ENCODE data around the gene ZSCAN30. TPM values are rescaled to one million over a fixed set of nuclear protein-coding genes. Genes with fewer than 3 reads are reported as not detected.

ZSCAN30 gene
- total and polyA plus RNA-seq, 4 donors: 6.3 to 31.8 (median 21.1) TPM

GRCh38 chr18:35205199-35205712 lies 84.8 kb downstream of the ZSCAN30 start:
- no peak for ATAC-seq (ENCODE audit: low FRiP score)
- no peaks in the 10 kb centered on the region for H3K4me1 ChIP-seq (ENCODE audit: control insufficient read depth in 1 of 2, insufficient read depth in 2 of 2, low read length in 2 of 2)
- no peaks in the 10 kb centered on the region for H3K36me3 ChIP-seq (ENCODE audit: control insufficient read depth in 1 of 2, insufficient read depth in 2 of 2, low read length in 1 of 2)
- H3K27me3 ChIP-seq (ENCODE audit: control insufficient read depth in 1 of 2, insufficient read depth in 2 of 2, low read length in 1 of 2): no peaks in the 10 kb centered on the region
- no peak for DNase-seq
- no peak overlapping the region for H3K4me3 ChIP-seq (ENCODE audit: low read length in 2 of 2)
- intact Hi-C loops (cut with DNase I): no loop called here
- no peak overlapping the region for H3K27ac ChIP-seq (ENCODE audit: low read depth in 1 of 2, low read length in 2 of 2)
- WGBS, 2 donors: 71 to 78% methylated on average over 2 of the region's 2 CpGs
- no peaks in the 10 kb centered on the region for H3K9me3 ChIP-seq (ENCODE audit: control insufficient read depth, low read length)

- 2 to 7% methylated on average over 3 of the region's 3 CpGs for whole genome bisulfite sequencing, 2 donors
- Histone ChIP-seq H3K4me1 (ENCODE audit: control insufficient read depth in 1 of 2, insufficient read depth in 2 of 2, low read length in 2 of 2) (no peaks in the 10 kb centered on the region), H3K4me3 (ENCODE audit: low read length in 2 of 2) (no peak overlapping the region), H3K27me3 (ENCODE audit: control insufficient read depth in 1 of 2, insufficient read depth in 2 of 2, low read length in 1 of 2) (no peaks in the 10 kb centered on the region), H3K36me3 (ENCODE audit: control insufficient read depth in 1 of 2, insufficient read depth in 2 of 2, low read length in 1 of 2) (no peaks in the 10 kb centered on the region), H3K27ac (ENCODE audit: low read depth in 1 of 2, low read length in 2 of 2) (no peak overlapping the region), H3K9me3 (ENCODE audit: control insufficient read depth, low read length) (no peaks in the 10 kb centered on the region)
- no peak for DNase-seq
- ATAC-seq (ENCODE audit: low FRiP score): no peak
- intact Hi-C loops (cut with DNase I): no loop called here
These were observed 87.0 kb downstream of the ZSCAN30 start for GRCh38 chr18:35203067-35203466.

GRCh38 chr18:35201256-35201931 lies 88.6 kb downstream of the ZSCAN30 start:
- H3K27me3 ChIP-seq (ENCODE audit: control insufficient read depth in 1 of 2, insufficient read depth in 2 of 2, low read length in 1 of 2): no peaks in the 10 kb centered on the region
- WGBS, 2 donors: 80 to 81% methylated on average over 5 of the region's 5 CpGs
- no peak overlapping the region for H3K4me3 ChIP-seq (ENCODE audit: low read length in 2 of 2)
- ATAC-seq (ENCODE audit: low FRiP score) (no peak), DNase-seq (no peak)
- H3K9me3 ChIP-seq (ENCODE audit: control insufficient read depth, low read length): no peaks in the 10 kb centered on the region
- intact Hi-C loops (cut with DNase I): no loop called here
- H3K4me1 ChIP-seq (ENCODE audit: control insufficient read depth in 1 of 2, insufficient read depth in 2 of 2, low read length in 2 of 2): no peaks in the 10 kb centered on the region
- no peak overlapping the region for H3K27ac ChIP-seq (ENCODE audit: low read depth in 1 of 2, low read length in 2 of 2)
- no peaks in the 10 kb centered on the region for H3K36me3 ChIP-seq (ENCODE audit: control insufficient read depth in 1 of 2, insufficient read depth in 2 of 2, low read length in 1 of 2)

Other genes with a start within 250 kb of the ZSCAN30 start
- 10 to 100 TPM; 52.7 to 71.9 TPM for gene MAPRE2, start 248.8 kb downstream of the ZSCAN30 start, total RNA-seq
- gene MAPRE2, start 248.8 kb downstream of the ZSCAN30 start, polyA plus RNA-seq: 10 to 100 TPM; 22.5 to 36.5 TPM
- 10 to 100 TPM; 32.8 to 40.4 TPM for gene ZNF397, start 49.2 kb downstream of the ZSCAN30 start, total RNA-seq
- gene ZNF397, start 49.2 kb downstream of the ZSCAN30 start, polyA plus RNA-seq: 10 to 100 TPM; 14.0 to 25.5 TPM
- 10 to 100 TPM; 44.3 to 52.5 TPM for gene ZNF24, start 54.2 kb upstream of the ZSCAN30 start, total RNA-seq
- 10 to 100 TPM; 13.6 to 14.5 TPM for gene ZNF24, start 54.2 kb upstream of the ZSCAN30 start, polyA plus RNA-seq
- 1 to 10 TPM; 1.9 to 4.4 TPM for gene ZNF396, start 87.1 kb upstream of the ZSCAN30 start, total RNA-seq
- 1 to 10 TPM; 2.6 to 4.2 TPM for gene ZNF396, start 87.1 kb upstream of the ZSCAN30 start, polyA plus RNA-seq
- gene INO80C, start 207.7 kb upstream of the ZSCAN30 start, total RNA-seq: 10 to 100 TPM; 18.6 to 19.1 TPM
- gene INO80C, start 207.7 kb upstream of the ZSCAN30 start, polyA plus RNA-seq: 10 to 100 TPM; 16.8 to 23.1 TPM